Epidermal melanocyte (primary cell): ENCODE data around the gene PDCD6IP.
A peak's percentile ranks its signal among the peaks of the same experiment; 100 is the strongest.
"Not testable (repeated sequence)": the region's sequence is repeated elsewhere in the genome, so short reads cannot be mapped to it uniquely, and the experiment has no call there.

Experiments
- DNase-seq: peaks from one replicate; pipeline ENCODE4 v3.0.0; 2011; ENCODE audit warnings: low spot score; ENCODE audit not compliant: insufficient read length

PDCD6IP gene, protein sequence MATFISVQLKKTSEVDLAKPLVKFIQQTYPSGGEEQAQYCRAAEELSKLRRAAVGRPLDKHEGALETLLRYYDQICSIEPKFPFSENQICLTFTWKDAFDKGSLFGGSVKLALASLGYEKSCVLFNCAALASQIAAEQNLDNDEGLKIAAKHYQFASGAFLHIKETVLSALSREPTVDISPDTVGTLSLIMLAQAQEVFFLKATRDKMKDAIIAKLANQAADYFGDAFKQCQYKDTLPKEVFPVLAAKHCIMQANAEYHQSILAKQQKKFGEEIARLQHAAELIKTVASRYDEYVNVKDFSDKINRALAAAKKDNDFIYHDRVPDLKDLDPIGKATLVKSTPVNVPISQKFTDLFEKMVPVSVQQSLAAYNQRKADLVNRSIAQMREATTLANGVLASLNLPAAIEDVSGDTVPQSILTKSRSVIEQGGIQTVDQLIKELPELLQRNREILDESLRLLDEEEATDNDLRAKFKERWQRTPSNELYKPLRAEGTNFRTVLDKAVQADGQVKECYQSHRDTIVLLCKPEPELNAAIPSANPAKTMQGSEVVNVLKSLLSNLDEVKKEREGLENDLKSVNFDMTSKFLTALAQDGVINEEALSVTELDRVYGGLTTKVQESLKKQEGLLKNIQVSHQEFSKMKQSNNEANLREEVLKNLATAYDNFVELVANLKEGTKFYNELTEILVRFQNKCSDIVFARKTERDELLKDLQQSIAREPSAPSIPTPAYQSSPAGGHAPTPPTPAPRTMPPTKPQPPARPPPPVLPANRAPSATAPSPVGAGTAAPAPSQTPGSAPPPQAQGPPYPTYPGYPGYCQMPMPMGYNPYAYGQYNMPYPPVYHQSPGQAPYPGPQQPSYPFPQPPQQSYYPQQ

DNA sequence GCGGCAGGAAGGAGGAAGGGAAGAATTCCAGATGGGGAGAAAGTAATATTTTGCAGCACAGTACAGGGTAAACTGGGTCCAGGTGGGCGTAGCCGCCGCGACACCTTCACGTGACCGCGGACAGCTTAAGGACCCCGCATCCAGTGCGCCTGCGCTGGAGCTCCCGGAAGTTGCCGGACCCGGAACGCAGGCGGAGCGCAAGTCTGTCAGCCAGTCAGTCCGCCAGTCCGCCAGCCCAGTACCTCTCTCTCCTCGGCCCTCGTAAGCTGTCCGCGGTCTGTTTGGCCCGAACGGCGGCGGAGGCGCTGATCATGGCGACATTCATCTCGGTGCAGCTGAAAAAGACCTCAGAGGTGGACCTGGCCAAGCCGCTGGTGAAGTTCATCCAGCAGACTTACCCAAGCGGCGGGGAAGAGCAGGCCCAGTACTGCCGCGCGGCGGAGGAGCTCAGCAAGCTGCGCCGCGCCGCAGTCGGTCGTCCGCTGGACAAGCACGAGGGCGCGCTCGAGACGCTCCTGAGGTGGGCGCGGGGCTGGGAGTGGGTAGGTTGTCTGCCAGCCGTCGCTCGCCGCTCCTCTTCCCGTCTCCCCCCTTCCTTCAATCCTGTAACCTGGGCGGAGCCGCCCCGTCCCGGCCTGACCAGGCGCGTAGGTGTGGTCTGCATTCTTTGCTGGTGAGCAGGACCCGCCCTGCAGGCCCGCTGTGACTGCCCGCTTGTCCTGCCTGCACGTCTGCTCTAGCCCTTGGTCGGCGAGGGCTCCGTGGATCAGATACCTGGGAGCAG, at the start of gene PDCD6IP:
Gene PDCD6IP (plus strand): TSS at position 213 of the 784 bp plus-strand sequence. CDS start 99 bp downstream, at position 312.
- peak; percentile 83 for DNase-seq

DNA sequence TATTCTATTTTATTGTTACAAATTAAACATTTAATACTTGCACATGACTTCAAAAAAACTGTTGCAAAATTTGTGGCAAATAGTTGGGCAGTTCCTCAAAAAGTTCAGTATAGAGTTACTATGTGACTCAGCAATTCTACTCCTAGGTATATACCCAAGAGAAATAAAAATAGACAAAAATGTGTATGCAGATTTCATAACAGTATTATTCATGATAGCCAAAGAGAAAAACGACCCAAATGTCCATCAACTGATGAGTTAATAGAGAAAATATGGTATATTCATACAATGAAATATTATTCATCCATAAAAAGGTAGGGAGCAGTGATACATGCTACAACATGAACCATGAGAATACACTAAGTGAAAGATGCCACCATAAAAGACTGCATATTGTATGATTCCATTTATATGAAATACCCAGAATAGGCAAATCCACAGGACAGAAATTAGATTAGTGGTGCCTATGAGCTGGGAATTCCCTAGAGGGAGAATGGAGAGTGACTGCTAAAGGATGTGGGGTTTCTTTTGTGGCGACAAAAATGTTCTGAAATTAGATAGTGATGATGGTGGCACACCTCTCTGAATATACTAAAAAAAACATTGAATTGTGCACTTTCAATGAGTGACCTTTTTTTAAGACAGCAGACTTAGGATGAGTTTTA, 48.8 kb upstream of the PDCD6IP start:
- DNase-seq: no peak

GRCh38 chr3:33750211-33750548, 48.2 kb upstream of the PDCD6IP start:
- DNase-seq: no peak

DNA sequence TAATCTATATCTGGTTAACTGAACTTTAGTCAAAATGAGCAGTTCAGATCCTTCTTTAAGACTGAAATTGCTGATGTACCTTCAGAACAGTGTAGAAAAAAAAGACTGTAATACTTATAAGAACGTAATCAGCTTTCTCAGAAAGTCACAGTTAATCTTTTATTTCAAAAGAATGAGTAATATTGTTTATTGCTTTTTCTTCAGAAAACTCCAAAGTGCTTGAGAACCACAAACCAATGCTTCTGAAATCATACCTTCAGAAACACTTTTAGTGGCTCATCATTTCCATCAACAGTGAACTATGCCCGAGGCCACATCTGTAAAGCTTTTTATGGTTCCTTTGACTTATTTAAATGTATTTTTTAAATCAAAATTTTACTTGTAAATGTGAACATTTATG, 47.1 kb upstream of the PDCD6IP start:
- no peak for DNase-seq

DNA sequence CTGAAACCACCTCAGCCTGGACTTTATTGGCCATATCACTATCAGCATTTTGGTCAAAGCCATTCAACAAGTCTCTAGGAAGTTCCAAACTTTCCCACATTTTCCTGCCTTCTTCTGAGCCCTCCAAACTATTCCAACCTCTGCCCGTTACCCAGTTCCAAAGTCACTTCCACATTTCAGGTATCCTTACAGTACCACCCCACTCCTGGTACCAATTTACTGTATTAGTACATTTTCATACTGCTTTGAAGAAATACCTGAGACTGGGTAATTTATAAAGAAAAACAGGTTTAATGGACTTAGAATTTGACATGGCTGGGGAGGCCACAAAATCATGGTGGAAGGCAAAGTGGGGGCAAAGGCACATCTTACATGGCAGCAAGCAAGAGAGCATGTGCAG, 44.0 kb upstream of the PDCD6IP start:
- not testable (repeated sequence) for DNase-seq

GRCh38 chr3:33758281-33758680, 40.1 kb upstream of the PDCD6IP start:
- no peak for DNase-seq

DNA sequence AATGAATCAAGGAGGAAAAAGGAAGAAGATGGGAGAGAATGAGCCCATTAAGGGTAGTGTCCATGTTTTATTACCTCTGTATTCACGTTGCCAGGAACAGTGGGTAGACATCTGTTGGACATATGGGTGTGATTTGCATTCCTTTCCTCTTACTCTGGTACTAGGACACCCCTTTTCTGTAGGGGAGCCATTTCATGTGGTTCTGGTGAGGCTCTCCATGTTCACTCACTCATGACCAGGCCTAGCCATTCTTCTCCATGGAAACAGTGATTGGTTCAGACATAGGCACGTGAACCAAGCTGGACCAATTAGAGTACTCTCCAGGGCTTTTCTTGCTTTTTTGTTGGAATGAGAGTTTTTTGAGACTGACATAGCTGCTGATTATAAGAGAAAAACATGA, 39.6 kb upstream of the PDCD6IP start:
- peak; percentile 46 for DNase-seq

DNA sequence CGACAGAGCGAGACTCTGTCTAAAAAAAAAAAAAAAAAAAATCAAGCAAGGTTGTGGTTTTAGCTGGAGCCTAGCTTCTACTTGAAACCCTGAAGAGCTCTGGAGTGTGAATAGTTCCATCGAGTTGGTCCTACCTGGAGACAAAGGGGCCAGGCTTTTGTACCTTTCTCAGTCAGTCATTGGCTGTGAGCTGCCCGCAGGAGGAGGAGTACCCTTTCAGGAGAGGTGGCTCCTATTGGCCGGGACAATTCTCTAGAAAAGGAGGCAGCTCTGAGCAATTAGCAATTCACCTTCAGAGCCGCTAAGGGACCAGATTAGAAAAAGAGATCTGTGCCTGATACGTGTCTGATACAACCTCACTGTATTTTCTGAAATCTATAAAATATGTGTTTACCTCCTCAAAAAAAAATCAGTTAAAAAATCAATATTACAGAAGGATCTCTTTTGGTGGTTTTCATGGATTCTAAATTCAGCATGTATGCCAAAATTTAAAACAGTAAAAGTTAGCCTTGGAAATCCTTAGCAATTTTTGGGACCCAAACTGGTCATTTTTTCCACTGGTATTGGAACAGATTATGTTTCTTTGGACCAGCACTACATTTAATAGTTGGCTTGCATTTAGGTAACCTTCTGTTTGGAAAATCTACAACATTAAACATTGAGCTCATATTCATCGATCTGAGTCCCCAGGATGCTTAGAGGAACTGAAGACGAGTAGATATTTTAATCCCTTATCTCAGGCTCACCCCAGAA, 29.7 kb upstream of the PDCD6IP start:
- no peak for DNase-seq

GRCh38 chr3:33773637-33774036, 24.8 kb upstream of the PDCD6IP start:
- DNase-seq: no peak

DNA sequence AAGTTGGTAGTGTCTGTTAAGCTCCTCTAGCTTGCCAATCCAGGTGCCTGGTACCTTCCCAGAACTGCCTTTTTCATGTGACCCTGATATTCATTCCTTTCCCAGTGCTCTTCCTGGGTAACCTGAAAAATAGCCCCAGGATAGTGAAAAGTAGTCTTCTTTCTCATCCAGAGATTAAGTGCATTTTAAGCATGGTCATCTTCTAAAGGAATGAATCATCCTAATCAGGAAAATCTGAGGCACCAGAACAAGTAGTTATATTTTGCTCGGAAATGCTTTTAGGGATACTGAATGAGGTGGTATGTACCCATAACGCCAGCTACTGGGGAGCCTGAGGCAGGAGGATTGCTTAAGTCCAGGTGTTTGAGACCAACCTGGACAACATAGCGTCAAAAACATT, 23.1 kb upstream of the PDCD6IP start:
- DNase-seq: no peak

DNA sequence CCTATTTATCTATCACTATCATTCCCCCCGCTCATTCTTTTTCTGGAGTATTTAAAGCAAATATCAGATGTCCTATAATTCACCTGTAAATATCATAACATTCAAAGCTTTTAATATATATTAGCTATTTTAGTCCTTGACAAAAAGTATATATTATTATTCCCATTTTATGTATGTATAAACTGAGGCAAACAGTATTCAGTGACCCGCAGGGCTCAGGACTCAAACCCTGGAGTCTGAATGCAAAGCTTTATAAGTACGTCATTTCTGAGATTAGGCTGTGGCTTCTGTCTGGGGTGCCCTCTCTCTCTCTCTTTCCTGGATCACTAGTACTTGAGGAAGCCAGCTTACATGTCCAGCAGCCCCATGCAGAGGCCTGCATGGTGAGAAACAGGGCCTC, 20.4 kb upstream of the PDCD6IP start:
- DNase-seq: no peak

- no peak for DNase-seq
Measured at GRCh38 chr3:33779751-33780150, 18.7 kb upstream of the PDCD6IP start.

- DNase-seq: not testable (repeated sequence)
Measured at GRCh38 chr3:33781413-33781812, 17.0 kb upstream of the PDCD6IP start.

DNA sequence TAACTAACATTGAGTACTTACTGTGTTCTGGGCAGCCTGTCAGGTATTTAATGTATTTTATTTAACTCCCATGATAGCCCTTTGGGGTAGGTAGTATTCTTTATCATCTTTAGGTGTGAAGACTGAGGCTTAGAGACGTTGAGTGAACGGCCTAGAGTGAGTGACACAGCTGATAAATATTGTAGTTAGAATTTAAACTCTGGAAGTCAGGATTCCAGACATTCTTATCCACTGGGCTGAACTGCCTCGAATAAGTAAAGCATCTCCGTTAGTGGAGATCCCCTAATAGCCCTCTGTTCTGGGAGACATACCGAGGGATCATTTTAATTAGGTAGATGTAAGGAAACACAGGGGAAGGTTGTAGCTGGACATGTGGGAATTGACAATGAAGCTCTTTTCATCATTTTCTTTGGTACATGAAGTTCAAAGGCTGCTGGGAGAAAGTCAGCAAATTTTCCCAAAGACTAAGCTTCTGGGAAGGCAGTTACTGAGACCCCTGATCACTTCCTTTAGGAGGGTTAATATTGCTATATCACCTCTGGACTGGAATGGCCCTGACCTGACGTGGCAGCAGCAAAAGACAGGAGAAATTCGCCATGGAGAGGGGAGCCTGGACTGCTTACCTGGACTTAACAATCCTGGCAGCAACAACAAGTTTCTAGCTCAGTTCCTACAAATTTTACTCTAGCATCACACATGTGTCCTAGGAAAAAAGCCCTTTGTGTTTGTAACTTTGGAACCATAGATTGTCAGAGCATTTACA, 11.7 kb upstream of the PDCD6IP start:
- DNase-seq: no peak

- peak; percentile 34 for DNase-seq
Measured at GRCh38 chr3:33787328-33788009, 11.0 kb upstream of the PDCD6IP start.

DNA sequence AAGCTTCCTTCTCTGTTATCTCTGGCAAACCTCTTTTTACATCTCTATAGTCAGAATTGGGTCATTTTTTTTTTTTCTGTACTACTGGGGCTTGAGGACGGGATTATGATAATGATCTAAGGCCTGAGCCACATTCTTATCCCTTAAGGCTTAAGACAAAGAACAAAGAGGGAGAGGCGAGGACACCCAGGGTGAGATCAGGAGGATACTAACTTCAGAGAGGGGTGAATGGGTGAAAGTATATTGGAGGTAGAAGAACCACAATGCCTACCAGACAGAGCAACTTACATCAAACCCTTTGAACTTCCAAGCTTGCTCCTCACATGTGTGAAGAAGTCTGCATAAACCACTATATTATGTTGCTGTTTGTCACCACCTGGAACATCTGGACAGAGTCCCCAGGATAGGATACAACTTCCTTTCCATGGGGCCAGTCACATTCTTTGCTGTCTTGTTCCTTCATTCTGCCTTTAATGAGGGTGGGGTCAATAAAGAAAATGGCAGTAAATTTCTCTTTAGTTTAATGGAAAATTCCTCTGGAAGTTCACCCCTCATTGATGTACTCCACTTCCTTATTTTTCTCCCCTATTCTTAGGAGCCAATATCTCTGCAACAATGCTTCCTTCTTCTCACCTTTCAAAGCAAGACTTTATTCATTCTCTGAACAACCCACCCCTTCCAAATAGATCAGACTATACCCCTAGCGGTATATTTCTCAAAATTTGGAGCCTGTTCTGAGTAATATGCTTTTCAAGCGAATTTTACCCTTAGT, 9.1 kb upstream of the PDCD6IP start:
- no peak for DNase-seq

DNA sequence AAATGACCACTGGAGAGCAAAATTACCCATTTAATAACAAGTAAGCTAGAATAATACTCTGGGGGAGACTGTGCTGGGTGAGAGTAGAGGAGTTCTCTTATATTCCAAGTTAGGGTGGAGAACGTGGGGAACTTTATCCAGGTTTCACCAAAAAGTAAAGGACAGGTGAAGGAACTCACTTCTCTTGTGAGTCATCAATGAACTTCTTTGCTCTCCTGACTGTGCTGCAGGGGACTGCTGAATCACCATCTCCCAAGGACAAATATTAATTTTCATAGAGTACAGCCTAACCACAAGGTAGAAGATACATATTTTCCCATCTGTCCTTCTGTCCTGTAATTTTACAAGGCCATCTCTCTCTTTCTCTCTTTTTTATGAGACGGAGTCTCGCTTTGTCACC, 8.3 kb upstream of the PDCD6IP start:
- DNase-seq: no peak

DNA sequence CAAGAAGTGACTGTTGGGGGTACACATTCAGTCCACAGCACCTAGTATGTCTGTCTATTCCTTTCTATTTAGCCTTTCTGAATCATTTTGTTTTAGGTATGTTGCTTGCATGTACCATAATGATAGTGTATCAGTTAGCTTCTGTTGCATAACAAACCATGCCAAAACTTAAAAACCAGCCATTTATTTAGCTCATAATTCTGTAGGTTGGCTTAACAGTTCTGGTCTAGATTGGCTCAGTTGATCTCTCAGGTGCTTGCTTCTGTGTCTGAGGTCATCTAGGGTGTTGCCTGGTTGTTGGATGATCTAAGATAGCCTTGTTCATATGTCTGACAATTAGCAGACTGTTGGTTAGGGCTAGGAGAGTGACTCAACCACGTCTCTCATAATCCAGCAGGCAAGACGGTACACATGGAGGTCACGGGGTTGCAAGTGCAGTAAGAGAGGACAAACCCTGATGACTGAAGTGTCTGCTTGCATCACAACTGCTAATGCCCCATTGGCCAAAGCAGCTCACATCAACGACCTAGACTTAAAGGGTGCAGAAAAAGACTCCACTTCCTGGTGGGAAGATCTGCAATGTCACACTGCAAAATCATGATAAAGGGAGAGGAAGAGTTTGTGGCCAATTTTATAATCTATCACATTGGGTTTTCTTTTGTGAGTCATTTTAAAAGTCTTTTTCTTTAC, 6.8 kb upstream of the PDCD6IP start:
- DNase-seq: no peak
